HAP-1 (cell line): ENCODE results near the gene COL24A1.

Source experiments
- DNase-seq, 2 experiments: peaks; one replicate each; pipeline ENCODE4 v3.0.0-alpha.2; 2016 to 2020; ENCODE audit warnings: low spot score in 2 of 2
- H3K27me3 ChIP-seq: fragments of 250-450 bp; sonication (Bioruptor Pico); 2 replicates; pipeline ENCODE4 v1.5.1; 2020; ENCODE audit warnings: low read depth, mild to moderate bottlenecking, moderate library complexity
- H3K36me3 ChIP-seq: fragments of 250-450 bp; sonication (Bioruptor Pico); replicated peaks from 2 replicates; pipeline ENCODE4 v1.5.1; 2020; ENCODE audit warnings: mild to moderate bottlenecking
- H3K4me1 ChIP-seq: fragments of 250-450 bp; sonication (Bioruptor Pico); 2 replicates; pipeline ENCODE4 v1.5.1; 2020; ENCODE audit warnings: mild to moderate bottlenecking
- H3K4me3 ChIP-seq: fragments of 250-450 bp; sonication (Bioruptor Pico); 2 replicates; pipeline ENCODE4 v1.5.1; 2020; ENCODE audit warnings: mild to moderate bottlenecking, moderate library complexity
- H3K9me3 ChIP-seq: fragments of 250-450 bp; sonication (Bioruptor Pico); 2 replicates; pipeline ENCODE4 v1.5.1; 2020; ENCODE audit warnings: mild to moderate bottlenecking, moderate library complexity
- in situ Hi-C: fragments of 300-500 bp; cut with MboI; formaldehyde crosslinking; loops from 3 replicates; pipeline ENCODE4 v1.14.3; 2020; ENCODE audit warnings: low sequenced_read_pairs, inconsistent platforms, mixed read lengths

The COL24A1 gene

GRCh38 chr1:85707990-85708828 is 448.4 kb downstream of the COL24A1 start, which contains the start of gene ZNHIT6:
ZNHIT6 (minus strand) TSS chr1:85708433; CDS start chr1:85708284, 149 bp downstream.
- H3K4me3 ChIP-seq: peak within 1 kb of the TSS; percentile 66
- DNase-seq: peak; percentile 96 to 98
- in situ Hi-C loops: no loop called here
- peaks cover 6% of the 10 kb centered on the region for H3K36me3 ChIP-seq
- no peaks in the 10 kb centered on the region for H3K9me3 ChIP-seq
- no peaks in the 10 kb centered on the region for H3K27me3 ChIP-seq
- H3K4me1 ChIP-seq: peaks cover 9% of the 10 kb centered on the region

- in situ Hi-C loops: no loop called here
- Histone ChIP-seq H3K4me3 (peak overlapping the region; percentile 66), H3K36me3 (peaks cover 9% of the 10 kb centered on the region), H3K9me3 (no peaks in the 10 kb centered on the region), H3K27me3 (no peaks in the 10 kb centered on the region), H3K4me1 (peaks cover 9% of the 10 kb centered on the region)
- no peak for DNase-seq
Measured at GRCh38 chr1:85707267-85707989, 449.1 kb downstream of the COL24A1 start.

GRCh38 chr1:85705940-85706339 is 450.6 kb downstream of the COL24A1 start:
- Histone ChIP-seq H3K4me3 (no peak overlapping the region; the same call in 1 of the 2 replicates), H3K9me3 (no peaks in the 10 kb centered on the region), H3K36me3 (peaks cover 18% of the 10 kb centered on the region), H3K27me3 (no peaks in the 10 kb centered on the region), H3K4me1 (peaks cover 9% of the 10 kb centered on the region)
- in situ Hi-C loops: no loop called here
- no peak for DNase-seq

GRCh38 chr1:85700422-85700821 is 456.1 kb downstream of the COL24A1 start:
- DNase-seq: no peak
- Histone ChIP-seq H3K36me3 (peaks cover 32% of the 10 kb centered on the region), H3K4me3 (no peak overlapping the region), H3K9me3 (no peaks in the 10 kb centered on the region), H3K27me3 (no peaks in the 10 kb centered on the region), H3K4me1 (peaks cover 8% of the 10 kb centered on the region)
- in situ Hi-C loops: no loop called here

GRCh38 chr1:85697895-85698294 is 458.7 kb downstream of the COL24A1 start:
- H3K9me3 ChIP-seq: no peaks in the 10 kb centered on the region
- H3K27me3 ChIP-seq: no peaks in the 10 kb centered on the region
- DNase-seq: no peak
- H3K36me3 ChIP-seq: peaks cover 30% of the 10 kb centered on the region
- in situ Hi-C loops: no loop called here
- no peak overlapping the region for H3K4me3 ChIP-seq
- H3K4me1 ChIP-seq: peaks cover 8% of the 10 kb centered on the region

- H3K4me1 ChIP-seq: no peaks in the 10 kb centered on the region
- H3K4me3 ChIP-seq: no peak overlapping the region
- H3K9me3 ChIP-seq: no peaks in the 10 kb centered on the region
- peaks cover 5% of the 10 kb centered on the region for H3K36me3 ChIP-seq
- H3K27me3 ChIP-seq: no peaks in the 10 kb centered on the region
- DNase-seq: peak in 1 of 2 experiments; percentile 50
- in situ Hi-C loops: loop anchor here (5.0 kb wide), 1 partner anchor 386 kb away; no protein-coding TSS in a partner anchor
Measured at GRCh38 chr1:85692730-85693314, 463.8 kb downstream of the COL24A1 start.

- DNase-seq: no peak
- Histone ChIP-seq H3K4me3 (no peak overlapping the region), H3K27me3 (no peaks in the 10 kb centered on the region), H3K9me3 (no peaks in the 10 kb centered on the region), H3K36me3 (peaks cover 5% of the 10 kb centered on the region), H3K4me1 (no peaks in the 10 kb centered on the region)
- in situ Hi-C loops: loop anchor here (5.0 kb wide), 1 partner anchor 383 kb away; no protein-coding TSS in a partner anchor
Measured at GRCh38 chr1:85689775-85690404, 466.7 kb downstream of the COL24A1 start.

- Histone ChIP-seq H3K9me3 (no peaks in the 10 kb centered on the region), H3K36me3 (peaks cover 5% of the 10 kb centered on the region)
- in situ Hi-C loops: no loop called here
Measured at GRCh38 chr1:85683292-85684025, 473.1 kb downstream of the COL24A1 start.

GRCh38 chr1:85681087-85681486 is 475.5 kb downstream of the COL24A1 start:
- Histone ChIP-seq H3K4me3 (no peak overlapping the region), H3K27me3 (no peaks in the 10 kb centered on the region), H3K36me3 (peaks cover 24% of the 10 kb centered on the region), H3K9me3 (no peaks in the 10 kb centered on the region), H3K4me1 (no peaks in the 10 kb centered on the region)
- DNase-seq: no peak
- in situ Hi-C loops: no loop called here

More at GRCh38 chr1:85683292-85684025, 473.1 kb downstream of the COL24A1 start:
- Histone ChIP-seq H3K4me1 (no peaks in the 10 kb centered on the region), H3K27me3 (no peaks in the 10 kb centered on the region), H3K4me3 (no peak overlapping the region)
- no peak for DNase-seq
